ENCODE data around the gene SLC1A6.

- TF ChIP-seq, protein P1, sequence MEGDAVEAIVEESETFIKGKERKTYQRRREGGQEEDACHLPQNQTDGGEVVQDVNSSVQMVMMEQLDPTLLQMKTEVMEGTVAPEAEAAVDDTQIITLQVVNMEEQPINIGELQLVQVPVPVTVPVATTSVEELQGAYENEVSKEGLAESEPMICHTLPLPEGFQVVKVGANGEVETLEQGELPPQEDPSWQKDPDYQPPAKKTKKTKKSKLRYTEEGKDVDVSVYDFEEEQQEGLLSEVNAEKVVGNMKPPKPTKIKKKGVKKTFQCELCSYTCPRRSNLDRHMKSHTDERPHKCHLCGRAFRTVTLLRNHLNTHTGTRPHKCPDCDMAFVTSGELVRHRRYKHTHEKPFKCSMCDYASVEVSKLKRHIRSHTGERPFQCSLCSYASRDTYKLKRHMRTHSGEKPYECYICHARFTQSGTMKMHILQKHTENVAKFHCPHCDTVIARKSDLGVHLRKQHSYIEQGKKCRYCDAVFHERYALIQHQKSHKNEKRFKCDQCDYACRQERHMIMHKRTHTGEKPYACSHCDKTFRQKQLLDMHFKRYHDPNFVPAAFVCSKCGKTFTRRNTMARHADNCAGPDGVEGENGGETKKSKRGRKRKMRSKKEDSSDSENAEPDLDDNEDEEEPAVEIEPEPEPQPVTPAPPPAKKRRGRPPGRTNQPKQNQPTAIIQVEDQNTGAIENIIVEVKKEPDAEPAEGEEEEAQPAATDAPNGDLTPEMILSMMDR (conservative IDR thresholded peaks at IDR 0.05): no peak
- no peak for TF ChIP-seq ZFX (IDR thresholded peaks at IDR 0.05)
Measured at GRCh38 chr19:14901675-14902260, 77.9 kb downstream of the SLC1A6 start.
